ENCODE measurements around the gene MCM3AP.

The MCM3AP gene

GRCh38 chr21:46266946-46267345 lies 18.5 kb downstream of the MCM3AP start:
- TF ChIP-seq CTCF (IDR thresholded peaks at IDR 0.05; ENCODE audit: extremely low read depth, missing control alignments): no peak
- no peak for DNase-seq (ENCODE audit: low spot score)

- no peak for TF ChIP-seq CTCF (IDR thresholded peaks at IDR 0.05; ENCODE audit: extremely low read depth, missing control alignments)
- no peak for DNase-seq (ENCODE audit: low spot score)
Measured at GRCh38 chr21:46265736-46266525, 19.5 kb downstream of the MCM3AP start.

- no peak for DNase-seq (ENCODE audit: low spot score)
- no peak for TF ChIP-seq CTCF (IDR thresholded peaks at IDR 0.05; ENCODE audit: extremely low read depth, missing control alignments)
Measured at GRCh38 chr21:46264690-46265144, 20.7 kb downstream of the MCM3AP start.

- no peak for DNase-seq (ENCODE audit: low spot score)
- no peak for TF ChIP-seq CTCF (IDR thresholded peaks at IDR 0.05; ENCODE audit: extremely low read depth, missing control alignments)
Measured at GRCh38 chr21:46264046-46264689, 21.2 kb downstream of the MCM3AP start.

- no peak for TF ChIP-seq CTCF (IDR thresholded peaks at IDR 0.05; ENCODE audit: extremely low read depth, missing control alignments)
- DNase-seq (ENCODE audit: low spot score): no peak
Measured at GRCh38 chr21:46256501-46256994, 28.9 kb downstream of the MCM3AP start.

GRCh38 chr21:46255758-46256337 lies 29.6 kb downstream of the MCM3AP start:
- TF ChIP-seq CTCF (IDR thresholded peaks at IDR 0.05; ENCODE audit: extremely low read depth, missing control alignments): no peak
- DNase-seq (ENCODE audit: low spot score): no peak

- DNase-seq (ENCODE audit: low spot score): no peak
- TF ChIP-seq CTCF (IDR thresholded peaks at IDR 0.05; ENCODE audit: extremely low read depth, missing control alignments): no peak
Measured at GRCh38 chr21:46255166-46255565, 30.2 kb downstream of the MCM3AP start.

All from GM20000 (cell line).